ENCODE measurements around the gene FOXL2NB.

The FOXL2NB gene

DNA sequence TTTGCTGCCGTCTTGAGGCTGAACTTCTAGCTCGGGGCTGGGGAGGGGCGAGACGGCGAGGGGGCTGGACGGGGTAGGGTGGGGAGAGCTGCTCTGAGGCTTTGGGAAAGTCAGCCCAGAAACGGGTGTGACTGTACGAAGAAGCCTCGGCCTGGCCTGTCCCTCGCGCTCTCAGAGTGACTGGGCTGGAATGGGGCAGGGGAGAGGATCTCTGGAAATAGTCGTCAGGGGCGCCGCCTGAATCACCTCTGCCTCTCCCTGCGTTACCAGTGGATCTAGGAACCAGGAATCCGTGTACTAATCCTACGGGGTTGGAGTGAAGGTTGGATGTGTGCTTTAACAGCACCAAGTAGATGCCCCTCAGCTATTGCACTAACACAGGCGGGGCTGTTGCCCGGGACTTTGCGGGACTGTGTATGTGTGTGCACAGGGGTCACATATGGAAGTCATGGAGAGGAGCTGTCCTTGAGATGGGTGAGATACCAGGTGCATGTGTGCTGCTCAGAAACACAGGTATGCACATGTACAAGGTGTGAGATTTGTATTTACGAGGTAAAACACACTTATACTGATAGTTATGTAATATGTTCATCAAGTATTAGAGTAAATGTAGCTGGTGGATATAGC lies 591 bp downstream of the FOXL2NB start:
- no peaks in the 10 kb centered on the region for H3F3A ChIP-seq (ENCODE audit: insufficient read depth)
- no peak overlapping the region for H3K9ac ChIP-seq (ENCODE audit: low read length)
- H3K36me3 ChIP-seq (ENCODE audit: low read length) = no peaks in the 10 kb centered on the region
- no peaks in the 10 kb centered on the region for H3K9me2 ChIP-seq (replicated peaks; ENCODE audit: insufficient read depth, low read length)
- no peak overlapping the region for H2AFZ ChIP-seq (ENCODE audit: low read depth, low read length, severe bottlenecking)
- no peak overlapping the region for H3K27ac ChIP-seq (ENCODE audit: low read depth, low read length)
- H4K20me1 ChIP-seq (ENCODE audit: low read depth, low read length) = no peaks in the 10 kb centered on the region
- TF ChIP-seq CTCF (IDR thresholded peaks at IDR 0.05; ENCODE audit: insufficient read depth, low read length, poor library complexity, severe bottlenecking) (no peak), EZH2phosphoT487 (conservative IDR thresholded peaks at IDR 0.05; ENCODE audit: low read length) (no peak)
- H3K79me2 ChIP-seq (ENCODE audit: insufficient read depth, low read length) = no peaks in the 10 kb centered on the region
- H3K4me3 ChIP-seq (ENCODE audit: insufficient read depth, low read length, poor library complexity, severe bottlenecking) = no peak overlapping the region
- H3K27me3 ChIP-seq (ENCODE audit: low read length) = no peaks in the 10 kb centered on the region
- H3K9me3 ChIP-seq (ENCODE audit: insufficient read depth, low read length) = no peaks in the 10 kb centered on the region
- H3K4me2 ChIP-seq (ENCODE audit: low read depth, low read length, poor library complexity, severe bottlenecking) = no peak overlapping the region

DNA sequence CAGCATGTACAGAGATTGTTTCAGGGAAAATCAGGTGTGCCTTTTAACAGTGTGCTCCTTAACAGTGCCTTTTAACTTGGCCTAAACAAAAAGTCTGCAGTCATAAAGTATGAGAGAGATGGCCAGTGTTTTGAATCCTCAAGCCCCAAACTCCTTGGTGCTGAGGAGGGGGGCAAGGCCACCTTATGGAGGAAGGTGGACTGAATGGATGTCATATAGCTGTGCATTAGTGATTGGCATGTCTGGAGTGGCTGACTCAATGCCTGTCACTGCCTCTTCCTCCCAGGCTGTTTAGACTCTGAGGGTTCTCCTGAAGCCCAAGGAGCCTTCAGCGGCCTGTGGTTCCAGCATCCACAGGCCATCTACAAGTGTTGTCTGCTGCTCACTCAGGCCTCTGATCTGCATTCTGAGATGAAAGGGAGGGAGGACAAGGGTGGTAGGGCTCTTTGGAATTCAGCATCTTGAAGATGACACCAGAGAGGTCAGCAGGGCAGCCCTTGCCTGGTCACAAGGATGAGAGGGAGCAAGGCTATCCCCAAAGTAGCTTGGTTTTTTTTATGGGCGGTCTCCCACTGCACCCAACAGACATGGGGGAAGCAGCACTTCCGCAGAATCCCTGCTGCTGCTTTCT lies 1.5 kb downstream of the FOXL2NB start:
- Histone ChIP-seq H3K36me3 (ENCODE audit: low read length) (no peaks in the 10 kb centered on the region), H3K9ac (ENCODE audit: low read length) (no peak overlapping the region), H3K4me3 (ENCODE audit: insufficient read depth, low read length, poor library complexity, severe bottlenecking) (no peak overlapping the region), H3K9me3 (ENCODE audit: insufficient read depth, low read length) (no peaks in the 10 kb centered on the region), H3K79me2 (ENCODE audit: insufficient read depth, low read length) (no peaks in the 10 kb centered on the region), H2AFZ (ENCODE audit: low read depth, low read length, severe bottlenecking) (no peak overlapping the region), H3K27ac (ENCODE audit: low read depth, low read length) (no peak overlapping the region), H4K20me1 (ENCODE audit: low read depth, low read length) (no peaks in the 10 kb centered on the region), H3K9me2 (replicated peaks; ENCODE audit: insufficient read depth, low read length) (no peaks in the 10 kb centered on the region), H3F3A (ENCODE audit: insufficient read depth) (no peaks in the 10 kb centered on the region), H3K27me3 (ENCODE audit: low read length) (no peaks in the 10 kb centered on the region), H3K4me2 (ENCODE audit: low read depth, low read length, poor library complexity, severe bottlenecking) (no peak overlapping the region)
- no peak for TF ChIP-seq CTCF (IDR thresholded peaks at IDR 0.05; ENCODE audit: insufficient read depth, low read length, poor library complexity, severe bottlenecking)
- TF ChIP-seq EZH2phosphoT487 (conservative IDR thresholded peaks at IDR 0.05; ENCODE audit: low read length) = no peak

GRCh38 chr3:138949002-138949418 lies 2.0 kb downstream of the FOXL2NB start:
- Histone ChIP-seq H3K9me3 (ENCODE audit: insufficient read depth, low read length) (no peaks in the 10 kb centered on the region), H2AFZ (ENCODE audit: low read depth, low read length, severe bottlenecking) (no peak overlapping the region), H3K4me2 (ENCODE audit: low read depth, low read length, poor library complexity, severe bottlenecking) (no peak overlapping the region), H3K4me3 (ENCODE audit: insufficient read depth, low read length, poor library complexity, severe bottlenecking) (no peak overlapping the region), H4K20me1 (ENCODE audit: low read depth, low read length) (no peaks in the 10 kb centered on the region), H3K79me2 (ENCODE audit: insufficient read depth, low read length) (no peaks in the 10 kb centered on the region), H3K9me2 (replicated peaks; ENCODE audit: insufficient read depth, low read length) (no peaks in the 10 kb centered on the region), H3F3A (ENCODE audit: insufficient read depth) (no peaks in the 10 kb centered on the region), H3K9ac (ENCODE audit: low read length) (no peak overlapping the region), H3K27me3 (ENCODE audit: low read length) (no peaks in the 10 kb centered on the region), H3K36me3 (ENCODE audit: low read length) (no peaks in the 10 kb centered on the region), H3K27ac (ENCODE audit: low read depth, low read length) (no peak overlapping the region)
- TF ChIP-seq EZH2phosphoT487 (conservative IDR thresholded peaks at IDR 0.05; ENCODE audit: low read length) = no peak
- no peak for TF ChIP-seq CTCF (IDR thresholded peaks at IDR 0.05; ENCODE audit: insufficient read depth, low read length, poor library complexity, severe bottlenecking)

Data from SU-DHL-6 (cell line).